AG10803 (cell line): ENCODE measurements around the gene IRX3.

Source experiments
- DNase-seq: peaks from one replicate; pipeline ENCODE4 v3.0.0; 2010; ENCODE audit warnings: low read depth
- H3K4me3 ChIP-seq: 2 replicates; pipeline ENCODE4 v1.5.1; 2011; ENCODE audit warnings: mild to moderate bottlenecking, low read length, control low read depth
- TF ChIP-seq, protein P1 (sequence below): conservative IDR thresholded peaks from 2 replicates; pipeline ENCODE4 v1.5.1; 2011; ENCODE audit warnings: mild to moderate bottlenecking, low read length, control low read depth, inconsistent platforms

IRX3 gene

DNA sequence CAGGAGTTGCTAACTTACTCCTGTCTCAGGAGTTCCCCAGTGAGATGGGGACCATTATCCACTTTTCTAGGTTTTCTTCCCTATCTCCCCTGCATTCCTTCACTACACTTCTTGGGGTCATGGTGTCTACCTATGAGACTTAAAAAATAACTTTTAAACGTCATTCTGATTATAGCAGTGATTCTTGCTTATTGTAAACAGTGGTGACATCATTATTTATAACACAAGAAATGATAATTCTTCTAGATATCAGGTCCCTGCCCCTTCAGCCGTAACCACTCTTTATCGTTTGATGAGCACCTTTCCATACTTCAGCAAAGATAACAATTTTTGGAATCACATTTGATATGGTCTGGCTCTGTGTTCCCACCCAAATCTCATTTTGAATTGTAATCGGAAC is 27.2 kb upstream of the IRX3 start:
- DNase-seq, result no peak
- TF ChIP-seq, protein P1, sequence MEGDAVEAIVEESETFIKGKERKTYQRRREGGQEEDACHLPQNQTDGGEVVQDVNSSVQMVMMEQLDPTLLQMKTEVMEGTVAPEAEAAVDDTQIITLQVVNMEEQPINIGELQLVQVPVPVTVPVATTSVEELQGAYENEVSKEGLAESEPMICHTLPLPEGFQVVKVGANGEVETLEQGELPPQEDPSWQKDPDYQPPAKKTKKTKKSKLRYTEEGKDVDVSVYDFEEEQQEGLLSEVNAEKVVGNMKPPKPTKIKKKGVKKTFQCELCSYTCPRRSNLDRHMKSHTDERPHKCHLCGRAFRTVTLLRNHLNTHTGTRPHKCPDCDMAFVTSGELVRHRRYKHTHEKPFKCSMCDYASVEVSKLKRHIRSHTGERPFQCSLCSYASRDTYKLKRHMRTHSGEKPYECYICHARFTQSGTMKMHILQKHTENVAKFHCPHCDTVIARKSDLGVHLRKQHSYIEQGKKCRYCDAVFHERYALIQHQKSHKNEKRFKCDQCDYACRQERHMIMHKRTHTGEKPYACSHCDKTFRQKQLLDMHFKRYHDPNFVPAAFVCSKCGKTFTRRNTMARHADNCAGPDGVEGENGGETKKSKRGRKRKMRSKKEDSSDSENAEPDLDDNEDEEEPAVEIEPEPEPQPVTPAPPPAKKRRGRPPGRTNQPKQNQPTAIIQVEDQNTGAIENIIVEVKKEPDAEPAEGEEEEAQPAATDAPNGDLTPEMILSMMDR, result no peak
- H3K4me3 ChIP-seq, result no peak overlapping the region

DNA sequence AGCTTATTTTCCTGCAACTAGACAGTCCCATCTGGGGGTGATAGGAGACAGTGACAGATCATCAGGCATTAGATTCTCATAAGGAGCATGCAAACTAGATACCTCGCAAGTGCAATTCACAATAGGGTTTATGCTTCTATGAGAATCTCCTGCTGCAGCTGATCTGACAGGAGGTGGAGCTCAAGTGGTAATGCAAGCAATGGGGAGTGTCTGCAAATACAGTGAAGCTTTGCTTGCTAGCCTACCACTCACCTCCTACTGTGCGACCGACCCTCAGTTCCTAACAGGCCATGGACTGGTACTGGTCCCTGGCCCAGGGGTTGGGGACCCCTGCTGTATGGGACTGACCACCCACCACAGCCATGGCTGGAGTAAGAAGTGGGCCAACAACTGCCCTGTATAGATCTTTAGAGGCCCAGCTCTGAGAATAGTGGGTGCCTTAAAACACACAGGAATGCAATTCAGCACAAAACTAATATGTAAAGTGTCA is 26.0 kb upstream of the IRX3 start:
- no peak for DNase-seq
- H3K4me3 ChIP-seq, result no peak overlapping the region
- TF ChIP-seq, protein P1, result no peak

DNA sequence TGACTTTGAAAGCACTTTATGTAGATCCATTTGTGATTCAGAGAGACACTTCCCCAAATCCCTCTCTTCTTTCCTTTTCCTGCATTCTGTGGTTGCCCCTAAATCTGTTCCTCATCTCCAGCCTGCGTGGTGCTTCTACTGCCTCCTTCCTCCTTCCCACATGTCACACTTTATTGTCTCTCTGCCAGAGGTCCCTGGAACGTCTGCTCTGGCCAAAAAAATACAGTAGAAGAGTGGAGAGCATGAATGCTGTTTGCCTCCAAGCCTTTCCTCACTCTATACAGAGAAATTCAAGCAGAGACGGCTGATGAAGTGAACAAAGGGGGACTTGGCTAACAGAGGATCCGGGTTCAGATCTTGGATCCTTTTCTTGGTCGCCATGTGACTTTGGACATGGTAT is 22.8 kb upstream of the IRX3 start:
- TF ChIP-seq, protein P1, result no peak
- no peak for DNase-seq
- H3K4me3 ChIP-seq, result no peak overlapping the region

DNA sequence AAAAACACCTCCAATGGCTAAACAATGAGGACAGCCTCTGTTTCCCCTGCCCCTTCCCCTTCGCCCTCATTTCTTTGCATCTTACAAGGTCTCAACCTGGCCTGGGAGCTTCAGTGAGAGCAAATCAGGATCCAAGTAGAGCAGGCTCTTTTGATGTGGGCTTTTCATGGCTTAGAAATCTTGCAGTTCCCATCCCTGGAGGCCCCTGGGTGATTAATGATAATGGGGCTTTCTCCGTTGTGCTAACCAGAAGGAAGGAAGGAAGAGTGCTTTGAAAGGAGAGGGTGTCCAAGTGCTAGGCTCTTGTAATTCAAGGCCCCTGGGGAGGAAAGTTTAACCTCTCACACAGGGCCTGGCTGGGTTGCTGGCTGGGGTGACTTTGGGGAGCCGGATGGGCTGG is 18.5 kb upstream of the IRX3 start:
- no peak overlapping the region for H3K4me3 ChIP-seq
- TF ChIP-seq, protein P1, result no peak
- no peak for DNase-seq

DNA sequence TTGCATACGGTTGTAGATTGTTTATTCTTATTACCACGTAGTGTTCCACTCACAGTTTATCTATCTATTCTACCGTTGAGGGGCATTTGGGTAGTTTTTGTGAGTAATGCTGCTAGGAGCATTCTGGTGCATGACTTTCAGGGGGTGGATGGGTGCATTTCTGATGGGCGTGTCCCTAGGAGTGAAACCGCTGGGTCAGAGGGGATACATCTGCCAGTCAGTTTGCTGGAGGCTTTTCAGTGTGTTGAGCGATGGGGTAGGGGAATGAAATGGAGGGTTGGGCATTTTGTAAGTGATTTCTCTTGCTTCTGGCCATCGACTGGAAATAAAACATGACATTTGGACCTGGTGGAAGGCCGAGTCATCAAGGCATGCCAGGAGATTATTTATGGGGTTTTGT is 17.0 kb upstream of the IRX3 start:
- TF ChIP-seq, protein P1, result no peak
- no peak for DNase-seq

DNA sequence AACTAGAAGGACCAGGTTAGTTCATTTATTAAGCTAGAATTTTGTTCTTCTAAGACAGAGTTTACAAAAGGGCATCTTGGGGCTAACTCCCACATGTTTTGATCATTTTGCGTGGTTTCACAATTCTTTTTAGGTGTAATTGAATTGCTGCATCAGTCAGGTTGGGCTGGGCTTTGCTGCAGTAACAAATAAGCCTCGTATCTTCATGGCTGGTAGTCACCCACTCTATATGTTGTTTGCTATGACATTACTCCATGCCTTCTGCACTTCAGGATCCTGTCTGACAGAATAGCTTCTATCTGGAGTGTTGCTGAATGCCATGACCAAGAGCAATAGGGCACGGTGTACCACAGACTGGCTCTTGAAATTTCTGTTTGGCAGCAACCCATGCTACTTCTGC is 10.6 kb upstream of the IRX3 start:
- no peak overlapping the region for H3K4me3 ChIP-seq
- DNase-seq, result no peak
- TF ChIP-seq, protein P1, result no peak

More for the DNA sequence above, 17.0 kb upstream of the IRX3 start:
- H3K4me3 ChIP-seq, result no peak overlapping the region

DNA sequence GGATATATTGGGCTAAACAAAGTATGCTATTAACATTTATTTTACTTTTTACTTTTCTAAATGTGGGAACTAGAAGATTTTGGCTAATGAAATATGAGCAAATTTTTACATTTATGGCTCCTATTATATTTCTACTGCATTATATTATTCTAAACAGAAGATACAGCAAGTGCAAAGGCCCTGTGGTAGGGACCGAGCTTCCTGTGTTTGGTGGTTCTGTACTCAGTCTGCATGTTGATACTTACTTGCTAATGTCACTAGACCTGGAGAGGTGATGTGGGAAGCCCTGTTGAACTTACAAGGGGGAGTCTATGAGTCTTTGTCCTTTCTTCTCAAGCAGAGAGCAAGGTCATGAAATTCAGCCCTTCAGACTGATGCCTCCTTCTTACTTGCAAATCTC is 10.0 kb upstream of the IRX3 start:
- no peak overlapping the region for H3K4me3 ChIP-seq
- DNase-seq, result no peak
- TF ChIP-seq, protein P1, result no peak
